ENCODE results near the gene FCMR. TPM values are rescaled to one million over a fixed set of nuclear protein-coding genes. Genes with fewer than 3 reads are reported as not detected.

The FCMR gene
- total and polyA plus RNA-seq, 4 donors, result 0.70 to 3.6 (median 1.7) TPM

DNA sequence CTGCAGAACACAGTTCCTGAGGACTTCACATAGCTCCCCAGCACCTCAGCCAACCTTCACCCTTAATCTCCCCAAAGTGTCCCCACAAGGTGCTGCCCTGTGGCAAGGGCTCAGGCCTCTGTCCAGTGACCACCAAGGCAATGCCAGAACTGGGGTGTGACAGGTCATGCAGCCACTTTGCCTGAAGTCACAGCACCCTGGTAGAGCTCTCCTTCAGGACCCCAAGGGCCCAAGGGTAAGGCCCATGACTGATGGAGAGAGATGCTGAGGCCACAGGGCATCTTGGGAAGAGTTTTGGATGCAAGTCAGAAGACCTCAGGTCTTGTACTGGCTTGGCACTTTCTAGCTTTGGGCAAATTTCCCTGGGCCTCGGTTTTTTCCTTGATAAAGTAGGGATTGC, 783 bp upstream of the FCMR start:
- H3K4me1 ChIP-seq (ENCODE audit: control insufficient read depth in 4 of 4, insufficient read depth in 4 of 4, low read length in 3 of 4), result peaks cover 0 to 7% (median 1%) of the 10 kb centered on the region in 4 donors
- H3K36me3 ChIP-seq (ENCODE audit: control insufficient read depth in 4 of 4, insufficient read depth in 3 of 4, low read depth in 1 of 4, low read length in 3 of 4), result no peaks in the 10 kb centered on the region

More for the DNA sequence above, 783 bp upstream of the FCMR start:
- 79% methylated on average over 1 of the region's 1 CpG for WGBS
- Histone ChIP-seq H3K9me3 (ENCODE audit: control insufficient read depth in 4 of 4, low read length in 3 of 4) (no peaks in the 10 kb centered on the region), H3K4me3 (ENCODE audit: low read depth in 1 of 3, low read length in 3 of 3) (no peak overlapping the region), H3K27me3 (ENCODE audit: control insufficient read depth in 4 of 4, insufficient read depth in 4 of 4, low read length in 3 of 4) (no peaks in the 10 kb centered on the region), H3K27ac (ENCODE audit: low read depth in 1 of 2, low read length in 2 of 2) (peak overlapping the region; percentile 54 to 58), H3K9ac (ENCODE audit: low read depth in 1 of 2, low read length in 2 of 2) (peak overlapping the region in 1 of 2 donors; percentile 52)
- no peak for TF ChIP-seq NR2F2 (IDR thresholded peaks at IDR 0.05)
- no peak for TF ChIP-seq FOXA2 (IDR thresholded peaks at IDR 0.05)
- TF ChIP-seq, protein P1, sequence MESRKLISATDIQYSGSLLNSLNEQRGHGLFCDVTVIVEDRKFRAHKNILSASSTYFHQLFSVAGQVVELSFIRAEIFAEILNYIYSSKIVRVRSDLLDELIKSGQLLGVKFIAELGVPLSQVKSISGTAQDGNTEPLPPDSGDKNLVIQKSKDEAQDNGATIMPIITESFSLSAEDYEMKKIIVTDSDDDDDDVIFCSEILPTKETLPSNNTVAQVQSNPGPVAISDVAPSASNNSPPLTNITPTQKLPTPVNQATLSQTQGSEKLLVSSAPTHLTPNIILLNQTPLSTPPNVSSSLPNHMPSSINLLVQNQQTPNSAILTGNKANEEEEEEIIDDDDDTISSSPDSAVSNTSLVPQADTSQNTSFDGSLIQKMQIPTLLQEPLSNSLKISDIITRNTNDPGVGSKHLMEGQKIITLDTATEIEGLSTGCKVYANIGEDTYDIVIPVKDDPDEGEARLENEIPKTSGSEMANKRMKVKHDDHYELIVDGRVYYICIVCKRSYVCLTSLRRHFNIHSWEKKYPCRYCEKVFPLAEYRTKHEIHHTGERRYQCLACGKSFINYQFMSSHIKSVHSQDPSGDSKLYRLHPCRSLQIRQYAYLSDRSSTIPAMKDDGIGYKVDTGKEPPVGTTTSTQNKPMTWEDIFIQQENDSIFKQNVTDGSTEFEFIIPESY (IDR thresholded peaks at IDR 0.05), result no peak
- TF ChIP-seq, protein P2, sequence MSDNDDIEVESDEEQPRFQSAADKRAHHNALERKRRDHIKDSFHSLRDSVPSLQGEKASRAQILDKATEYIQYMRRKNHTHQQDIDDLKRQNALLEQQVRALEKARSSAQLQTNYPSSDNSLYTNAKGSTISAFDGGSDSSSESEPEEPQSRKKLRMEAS (IDR thresholded peaks at IDR 0.05), result no peak
- TF ChIP-seq GABPA (IDR thresholded peaks at IDR 0.05 in 1 of 2, conservative IDR thresholded peaks at IDR 0.05 in 1 of 2), result no peak
- TF ChIP-seq JUND (IDR thresholded peaks at IDR 0.05), result no peak
- TF ChIP-seq TAF1 (conservative IDR thresholded peaks at IDR 0.05), result no peak
- TF ChIP-seq HNF4G (IDR thresholded peaks at IDR 0.05), result no peak
- TF ChIP-seq YY1 (IDR thresholded peaks at IDR 0.05), result no peak
- no peak for TF ChIP-seq RXRA (IDR thresholded peaks at IDR 0.05)
- no peak for TF ChIP-seq HNF4A (conservative IDR thresholded peaks at IDR 0.05)
- no peak for TF ChIP-seq EGR1 (IDR thresholded peaks at IDR 0.05; ENCODE audit: low read depth in 2 of 2)
- TF ChIP-seq, protein P3, sequence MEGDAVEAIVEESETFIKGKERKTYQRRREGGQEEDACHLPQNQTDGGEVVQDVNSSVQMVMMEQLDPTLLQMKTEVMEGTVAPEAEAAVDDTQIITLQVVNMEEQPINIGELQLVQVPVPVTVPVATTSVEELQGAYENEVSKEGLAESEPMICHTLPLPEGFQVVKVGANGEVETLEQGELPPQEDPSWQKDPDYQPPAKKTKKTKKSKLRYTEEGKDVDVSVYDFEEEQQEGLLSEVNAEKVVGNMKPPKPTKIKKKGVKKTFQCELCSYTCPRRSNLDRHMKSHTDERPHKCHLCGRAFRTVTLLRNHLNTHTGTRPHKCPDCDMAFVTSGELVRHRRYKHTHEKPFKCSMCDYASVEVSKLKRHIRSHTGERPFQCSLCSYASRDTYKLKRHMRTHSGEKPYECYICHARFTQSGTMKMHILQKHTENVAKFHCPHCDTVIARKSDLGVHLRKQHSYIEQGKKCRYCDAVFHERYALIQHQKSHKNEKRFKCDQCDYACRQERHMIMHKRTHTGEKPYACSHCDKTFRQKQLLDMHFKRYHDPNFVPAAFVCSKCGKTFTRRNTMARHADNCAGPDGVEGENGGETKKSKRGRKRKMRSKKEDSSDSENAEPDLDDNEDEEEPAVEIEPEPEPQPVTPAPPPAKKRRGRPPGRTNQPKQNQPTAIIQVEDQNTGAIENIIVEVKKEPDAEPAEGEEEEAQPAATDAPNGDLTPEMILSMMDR (IDR thresholded peaks at IDR 0.05; ENCODE audit: low read depth, low read length, missing input control), result no peak
- TF ChIP-seq, protein P4, sequence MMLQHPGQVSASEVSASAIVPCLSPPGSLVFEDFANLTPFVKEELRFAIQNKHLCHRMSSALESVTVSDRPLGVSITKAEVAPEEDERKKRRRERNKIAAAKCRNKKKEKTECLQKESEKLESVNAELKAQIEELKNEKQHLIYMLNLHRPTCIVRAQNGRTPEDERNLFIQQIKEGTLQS (IDR thresholded peaks at IDR 0.05), result no peak
- TF ChIP-seq, protein P5, sequence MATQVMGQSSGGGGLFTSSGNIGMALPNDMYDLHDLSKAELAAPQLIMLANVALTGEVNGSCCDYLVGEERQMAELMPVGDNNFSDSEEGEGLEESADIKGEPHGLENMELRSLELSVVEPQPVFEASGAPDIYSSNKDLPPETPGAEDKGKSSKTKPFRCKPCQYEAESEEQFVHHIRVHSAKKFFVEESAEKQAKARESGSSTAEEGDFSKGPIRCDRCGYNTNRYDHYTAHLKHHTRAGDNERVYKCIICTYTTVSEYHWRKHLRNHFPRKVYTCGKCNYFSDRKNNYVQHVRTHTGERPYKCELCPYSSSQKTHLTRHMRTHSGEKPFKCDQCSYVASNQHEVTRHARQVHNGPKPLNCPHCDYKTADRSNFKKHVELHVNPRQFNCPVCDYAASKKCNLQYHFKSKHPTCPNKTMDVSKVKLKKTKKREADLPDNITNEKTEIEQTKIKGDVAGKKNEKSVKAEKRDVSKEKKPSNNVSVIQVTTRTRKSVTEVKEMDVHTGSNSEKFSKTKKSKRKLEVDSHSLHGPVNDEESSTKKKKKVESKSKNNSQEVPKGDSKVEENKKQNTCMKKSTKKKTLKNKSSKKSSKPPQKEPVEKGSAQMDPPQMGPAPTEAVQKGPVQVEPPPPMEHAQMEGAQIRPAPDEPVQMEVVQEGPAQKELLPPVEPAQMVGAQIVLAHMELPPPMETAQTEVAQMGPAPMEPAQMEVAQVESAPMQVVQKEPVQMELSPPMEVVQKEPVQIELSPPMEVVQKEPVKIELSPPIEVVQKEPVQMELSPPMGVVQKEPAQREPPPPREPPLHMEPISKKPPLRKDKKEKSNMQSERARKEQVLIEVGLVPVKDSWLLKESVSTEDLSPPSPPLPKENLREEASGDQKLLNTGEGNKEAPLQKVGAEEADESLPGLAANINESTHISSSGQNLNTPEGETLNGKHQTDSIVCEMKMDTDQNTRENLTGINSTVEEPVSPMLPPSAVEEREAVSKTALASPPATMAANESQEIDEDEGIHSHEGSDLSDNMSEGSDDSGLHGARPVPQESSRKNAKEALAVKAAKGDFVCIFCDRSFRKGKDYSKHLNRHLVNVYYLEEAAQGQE (IDR thresholded peaks at IDR 0.05), result no peak
- no peak for TF ChIP-seq RAD21 (IDR thresholded peaks at IDR 0.05)
- no peak for TF ChIP-seq FOXA1 (IDR thresholded peaks at IDR 0.05)
- no peak for TF ChIP-seq SP1 (IDR thresholded peaks at IDR 0.05)
- no peak for DNase-seq (ENCODE audit: low spot score)

All from liver (tissue), 9 donors.